IMR-90 (cell line): ENCODE results near the gene TBCE. TPM values are rescaled to one million over a fixed set of nuclear protein-coding genes. Genes with fewer than 3 reads are reported as not detected.

ENCODE experiments used
- ATAC-seq: fragments of 200-7000 bp; cut with Tn5 transposase; 2 replicates; pipeline ENCODE4 v1.9.1; 2020; ENCODE audit warnings: low read depth, mild to moderate bottlenecking, moderate library complexity
- BruUV-seq: library from RNA; stranded (reverse); fragments of 400-500 nt; replicated peaks from 2 replicates; lab custom pipeline; 2021; lab: Mats Ljungman, UMichigan
- CTCF ChIA-PET: fragments of 300-600 bp; formaldehyde crosslinking; extraction: SDS; loops from one replicate; lab custom pipeline; 2021; ENCODE audit warnings: antibody characterized with exemption; lab: Yijun Ruan, JAX
- POLR2A ChIA-PET: fragments of 300-600 bp; sonication (Branson Sonifier 250); formaldehyde crosslinking; loops from one replicate; lab custom pipeline; 2022; ENCODE audit warnings: antibody characterized with exemption; ENCODE audit not compliant: unreplicated experiment; lab: Charles Lee
- DNase-seq: peaks from one replicate; pipeline ENCODE4 v3.0.0; 2013
- H2AFZ ChIP-seq: replicated peaks from 2 replicates; pipeline ENCODE3; 2013; ENCODE audit warnings: low read length, mild to moderate bottlenecking; ENCODE audit not compliant: poor library complexity
- H2AK5ac ChIP-seq: 2 replicates; pipeline ENCODE4 v1.6.1; 2013; ENCODE audit warnings: low read depth, low read length, inconsistent platforms
- H2AK9ac ChIP-seq: replicated peaks from 2 replicates; pipeline ENCODE3; 2013; ENCODE audit warnings: mild to moderate bottlenecking, low read depth, low read length, moderate library complexity; ENCODE audit not compliant: poor library complexity
- H2BK120ac ChIP-seq: 2 replicates; pipeline ENCODE4 v1.6.1; 2013; ENCODE audit warnings: low read depth, low read length, inconsistent platforms
- H2BK15ac ChIP-seq: 3 replicates; pipeline ENCODE4 v1.6.1; 2013; ENCODE audit warnings: low read depth, low read length, inconsistent platforms
- H2BK20ac ChIP-seq: 2 replicates; pipeline ENCODE4 v1.6.1; 2013; ENCODE audit warnings: low read depth, mild to moderate bottlenecking, inconsistent platforms, low read length, moderate library complexity
- H2BK5ac ChIP-seq: 2 replicates; pipeline ENCODE4 v1.6.1; 2013; ENCODE audit warnings: mild to moderate bottlenecking, low read depth, low read length, inconsistent platforms; ENCODE audit not compliant: poor library complexity, severe bottlenecking
- H3K14ac ChIP-seq: replicated peaks from 2 replicates; pipeline ENCODE4 v1.6.1; 2013; ENCODE audit warnings: low read depth, low read length, inconsistent platforms
- H3K18ac ChIP-seq: 2 replicates; pipeline ENCODE4 v1.6.1; 2013; ENCODE audit warnings: low read depth, low read length, control low read depth
- H3K23ac ChIP-seq: 2 replicates; pipeline ENCODE4 v1.6.1; 2013; ENCODE audit warnings: low read depth, low read length, inconsistent platforms
- H3K27ac ChIP-seq: 2 replicates; pipeline ENCODE4 v1.5.1; 2013; ENCODE audit warnings: mild to moderate bottlenecking, control low read depth, low read length; ENCODE audit not compliant: insufficient read depth
- H3K27me3 ChIP-seq: 2 replicates; pipeline ENCODE4 v1.6.1; 2013; ENCODE audit warnings: low read length; ENCODE audit not compliant: control insufficient read depth, insufficient read depth
- H3K36me3 ChIP-seq: 2 replicates; pipeline ENCODE4 v1.6.1; 2013; ENCODE audit warnings: low read length, mixed read lengths; ENCODE audit not compliant: control insufficient read depth, insufficient read depth
- H3K4ac ChIP-seq: 2 replicates; pipeline ENCODE4 v1.6.1; 2013; ENCODE audit warnings: low read depth, low read length, inconsistent platforms
- H3K4me1 ChIP-seq: 2 replicates; pipeline ENCODE4 v1.6.1; 2013; ENCODE audit warnings: low read length, mixed read lengths; ENCODE audit not compliant: control insufficient read depth, insufficient read depth
- H3K4me2 ChIP-seq: 2 replicates; pipeline ENCODE4 v1.6.1; 2013; ENCODE audit warnings: low read depth, mild to moderate bottlenecking, control low read depth, low read length, moderate library complexity
- H3K4me3 ChIP-seq: 2 replicates; pipeline ENCODE4 v1.5.1; 2013; ENCODE audit warnings: low read depth, mild to moderate bottlenecking, control low read depth, low read length, moderate library complexity; ENCODE audit not compliant: insufficient read depth
- H3K56ac ChIP-seq: 2 replicates; pipeline ENCODE4 v1.6.1; 2013; ENCODE audit warnings: low read length, inconsistent platforms; ENCODE audit not compliant: insufficient read depth; ENCODE audit errors: extremely low read depth
- H3K79me1 ChIP-seq, 2 experiments: 2 replicates each; pipeline ENCODE4 v1.6.1; 2013; ENCODE audit warnings: low read length in 2 of 2, inconsistent platforms in 1 of 2, low read depth in 1 of 2
- H3K9ac ChIP-seq: 2 replicates; pipeline ENCODE4 v1.6.1; 2013; ENCODE audit warnings: low read depth, low read length, control low read depth
- H3K9me1 ChIP-seq: 2 replicates; pipeline ENCODE4 v1.6.1; 2013; ENCODE audit warnings: low read length, inconsistent platforms; ENCODE audit not compliant: insufficient read depth
- H3K9me3 ChIP-seq: 2 replicates; pipeline ENCODE4 v1.6.1; 2013; ENCODE audit warnings: low read length; ENCODE audit not compliant: control insufficient read depth, insufficient read depth
- H4K20me1 ChIP-seq: 2 replicates; pipeline ENCODE4 v1.6.1; 2013; ENCODE audit warnings: low read length, inconsistent platforms; ENCODE audit not compliant: insufficient read depth
- H4K5ac ChIP-seq: 2 replicates; pipeline ENCODE4 v1.6.1; 2013; ENCODE audit warnings: mild to moderate bottlenecking, low read depth, low read length, control low read depth
- H4K8ac ChIP-seq, 2 experiments: 2 replicates each; pipeline ENCODE4 v1.6.1; 2013; ENCODE audit warnings: low read depth in 2 of 2, low read length in 2 of 2, control low read depth in 1 of 2, inconsistent platforms in 1 of 2
- H4K91ac ChIP-seq: 2 replicates; pipeline ENCODE4 v1.6.1; 2013; ENCODE audit warnings: low read depth, low read length, inconsistent platforms; ENCODE audit not compliant: insufficient read depth
- BHLHE40 ChIP-seq: fragments of 150-350 bp; IDR thresholded peaks from 2 replicates; pipeline ENCODE4 v1.6.1; 2016; ENCODE audit warnings: mild to moderate bottlenecking, low read depth, low read length
- CTCF ChIP-seq: conservative IDR thresholded peaks from 2 replicates; pipeline ENCODE4 v1.5.1; 2012; ENCODE audit warnings: mild to moderate bottlenecking, low read depth, low read length, improper control_type of control experiment
- MAZ ChIP-seq: IDR thresholded peaks from 2 replicates; pipeline ENCODE4 v1.6.1; 2012; ENCODE audit warnings: low read depth, mild to moderate bottlenecking, low read length, improper control_type of control experiment, moderate library complexity, borderline replicate concordance
- RCOR1 ChIP-seq: IDR thresholded peaks from 2 replicates; pipeline ENCODE4 v1.6.1; 2012; ENCODE audit warnings: mild to moderate bottlenecking, low read length, improper control_type of control experiment; ENCODE audit not compliant: insufficient replicate concordance
- USF2 ChIP-seq: fragments of 150-350 bp; IDR thresholded peaks from 2 replicates; pipeline ENCODE4 v1.6.1; 2017; ENCODE audit warnings: mild to moderate bottlenecking, antibody characterized with exemption, low read length, low read depth
- WGBS, 2 experiments: methylation state at CpG; one replicate each; pipeline versions ENCODE4 v1.1.5 to v1.1.7; 2013; ENCODE audit warnings: missing lambda C conversion rate in 2 of 2; ENCODE audit not compliant: insufficient read length in 1 of 2; ENCODE audit errors: extremely low coverage in 2 of 2; 5-methylcytosine and 5-hydroxymethylcytosine counted together
- dilution Hi-C: fragments of 300-500 bp; cut with HindIII; formaldehyde crosslinking; loops from one replicate; pipeline ENCODE4 v1.14.3; 2018; ENCODE audit warnings: low sequenced_read_pairs; ENCODE audit not compliant: unreplicated experiment
- in situ Hi-C: fragments of 300-500 bp; cut with MboI; formaldehyde crosslinking; loops from 3 replicates; pipeline ENCODE4 v1.14.3; 2019; ENCODE audit warnings: low sequenced_read_pairs, inconsistent platforms, mixed read lengths
- intact Hi-C: fragments of 100-400 bp; cut with micrococcal nuclease; formaldehyde crosslinking; loops from 2 replicates; pipeline ENCODE4 v1.10.0; 2022
- polyA plus RNA-seq, 3 experiments: library from polyadenylated mRNA; depleted of rRNA; stranded (reverse); fragments of >200 nt; gene quantifications; 2 replicates each; pipeline ENCODE4 v1.2.3, GENCODE V29; 2012; ENCODE audit warnings: low replicate concordance in 1 of 3
- total RNA-seq: library from RNA; depleted of rRNA; stranded (reverse); fragments of >200 nt; gene quantifications from 2 replicates; pipeline ENCODE4 v1.2.3, GENCODE V29; 2012

Gene TBCE
- total and polyA plus RNA-seq, 2 of the 4 experiments (the other 2 are of a cell fraction): 25.3 to 26.7 TPM

DNA sequence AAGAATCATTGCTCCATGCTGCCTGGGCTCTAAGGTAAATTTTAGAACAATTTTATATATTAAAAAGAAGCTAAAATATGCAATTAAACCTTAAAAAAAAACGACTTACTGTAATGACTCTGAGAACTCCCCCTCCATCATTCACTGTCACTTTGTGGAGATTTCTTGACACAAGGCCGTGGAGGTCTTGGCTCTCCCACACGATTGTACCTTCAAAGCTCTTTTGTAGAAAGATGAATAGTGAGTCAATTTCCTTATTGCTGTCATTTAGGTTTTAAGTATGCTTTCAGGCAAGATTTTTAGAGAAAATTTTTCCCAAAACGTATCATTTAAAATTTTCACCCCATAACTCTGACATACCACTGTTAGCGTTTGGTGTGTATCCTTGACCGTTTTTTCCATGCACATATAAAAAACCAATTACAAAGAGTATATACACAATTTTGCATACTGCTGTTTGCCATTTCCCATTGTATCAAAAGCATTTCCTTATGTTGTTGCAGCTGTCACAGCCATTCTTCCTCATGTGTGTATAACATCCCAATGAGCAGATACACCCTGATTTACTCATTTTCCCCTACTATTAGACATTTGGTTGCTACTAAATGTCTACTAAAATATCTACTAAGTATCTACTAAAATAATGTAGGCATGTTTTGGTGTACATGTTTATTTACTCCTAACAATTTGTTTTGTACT lies 103.7 kb downstream of the TBCE start:
- intact Hi-C loops (no loop called here), in situ Hi-C loops (no loop called here), dilution Hi-C loops (no loop called here)
- no peak overlapping the region for H4K5ac ChIP-seq
- no peak overlapping the region for H2AK9ac ChIP-seq
- no peak overlapping the region for H3K56ac ChIP-seq
- no peaks in the 10 kb centered on the region for H3K27me3 ChIP-seq
- no peak overlapping the region for H2BK15ac ChIP-seq
- no peak overlapping the region for H3K18ac ChIP-seq
- peaks cover 2% of the 10 kb centered on the region; the same call in 1 of the 2 replicates for H3K9me1 ChIP-seq
- H2BK5ac ChIP-seq: no peak overlapping the region
- H4K91ac ChIP-seq: no peak overlapping the region
- ATAC-seq (no peak), DNase-seq (no peak)
- TF ChIP-seq BHLHE40 (no peak), USF2 (no peak), RCOR1 (no peak), MAZ (no peak), CTCF (no peak)
- H4K8ac ChIP-seq: no peak overlapping the region
- H2AFZ ChIP-seq: no peak overlapping the region
- H3K9me3 ChIP-seq: no peaks in the 10 kb centered on the region
- ChIA-PET CTCF (no interaction called here), POLR2A (interaction anchor here (0.6 kb wide), 1 partner anchor 363 kb away, joined by 4 read pairs; no protein-coding TSS in a partner anchor)
- H2AK5ac ChIP-seq: no peak overlapping the region
- H3K79me1 ChIP-seq: no peaks in the 10 kb centered on the region; a peak in 1 of 4 replicates
- no peak overlapping the region for H3K9ac ChIP-seq
- BruUV-seq: no TSS peak
- no peak overlapping the region for H3K27ac ChIP-seq
- no peak overlapping the region for H3K23ac ChIP-seq
- H4K20me1 ChIP-seq: no peaks in the 10 kb centered on the region
- no peak overlapping the region for H3K14ac ChIP-seq
- H3K4me3 ChIP-seq: no peak overlapping the region
- peaks cover 2% of the 10 kb centered on the region; the same call in 1 of the 2 replicates for H3K4me1 ChIP-seq
- 89% methylated on average over 2 of the region's 6 CpGs; no CpG with 5 or more reads in 1 of the 2 experiments for WGBS, 2 experiments
- H3K36me3 ChIP-seq: peaks cover 6% of the 10 kb centered on the region; the same call in 1 of the 2 replicates
- H2BK20ac ChIP-seq: no peak overlapping the region
- H2BK120ac ChIP-seq: no peak overlapping the region
- H3K4me2 ChIP-seq: no peak overlapping the region
- no peak overlapping the region for H3K4ac ChIP-seq
